ENCODE measurements around the gene TAC3. TPM values are rescaled to one million over a fixed set of nuclear protein-coding genes. Genes with fewer than 3 reads are reported as not detected.

Gene TAC3
- total RNA-seq, 4 donors from 2014 or later: 9.6 to 13.8 (median 9.9) TPM; not detected in 1

DNA sequence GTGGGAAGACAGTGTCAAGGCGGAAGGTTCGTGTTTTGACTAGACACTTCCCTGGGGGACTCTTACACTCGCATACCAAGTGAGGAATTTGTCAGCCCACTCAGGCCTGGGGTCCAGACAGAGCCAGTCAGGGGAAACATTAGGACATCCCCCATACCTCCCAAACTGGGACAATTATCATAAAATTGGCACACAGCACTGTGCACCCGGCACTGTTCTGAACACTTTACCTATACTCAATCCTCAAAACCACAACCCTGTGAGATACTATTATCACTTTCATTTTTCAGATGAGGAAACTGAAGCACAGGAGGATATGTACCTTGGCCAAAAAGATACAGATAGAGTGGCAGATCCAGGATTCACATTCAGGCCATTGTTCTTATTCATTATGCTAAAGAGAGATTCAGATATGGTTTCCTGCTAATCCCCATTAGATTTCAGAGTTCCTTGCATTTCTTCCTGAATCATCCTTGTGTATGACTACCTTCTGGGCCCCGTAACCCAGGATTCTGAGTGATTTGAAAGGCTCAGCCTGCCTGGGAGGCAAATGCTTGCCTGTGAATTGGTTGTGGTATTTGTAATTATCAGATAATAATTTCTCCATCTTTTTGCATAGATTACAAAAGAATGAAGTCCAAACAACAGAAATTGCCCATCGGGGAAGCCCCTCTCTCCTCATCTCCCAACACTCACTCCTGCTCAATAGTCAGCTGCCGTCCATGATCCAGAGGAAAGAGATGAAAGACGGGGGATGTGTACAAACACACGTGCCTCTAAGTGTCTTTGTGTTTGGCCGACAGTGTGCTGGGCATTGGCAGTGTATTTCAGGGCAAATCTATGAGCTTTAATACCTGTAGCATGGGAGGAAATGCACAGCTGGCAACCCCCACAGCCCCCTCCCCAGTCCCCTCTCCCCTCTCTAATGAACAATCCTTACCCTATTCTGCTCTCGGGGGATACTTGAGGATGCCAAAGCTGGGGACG is 4.6 kb downstream of the TAC3 start:
- peak in 2 of 3 donors; percentile 1 for DNase-seq
- Histone ChIP-seq H3K27ac (no peak overlapping the region), H3K27me3 (no peaks in the 10 kb centered on the region), H3K36me3 (no peaks in the 10 kb centered on the region), H3K4me3 (no peak overlapping the region), H3K9me3 (no peaks in the 10 kb centered on the region), H3K4me1 (peaks cover 0 to 16% (median 5%) of the 10 kb centered on the region in 4 donors)
- TF ChIP-seq, protein P1, sequence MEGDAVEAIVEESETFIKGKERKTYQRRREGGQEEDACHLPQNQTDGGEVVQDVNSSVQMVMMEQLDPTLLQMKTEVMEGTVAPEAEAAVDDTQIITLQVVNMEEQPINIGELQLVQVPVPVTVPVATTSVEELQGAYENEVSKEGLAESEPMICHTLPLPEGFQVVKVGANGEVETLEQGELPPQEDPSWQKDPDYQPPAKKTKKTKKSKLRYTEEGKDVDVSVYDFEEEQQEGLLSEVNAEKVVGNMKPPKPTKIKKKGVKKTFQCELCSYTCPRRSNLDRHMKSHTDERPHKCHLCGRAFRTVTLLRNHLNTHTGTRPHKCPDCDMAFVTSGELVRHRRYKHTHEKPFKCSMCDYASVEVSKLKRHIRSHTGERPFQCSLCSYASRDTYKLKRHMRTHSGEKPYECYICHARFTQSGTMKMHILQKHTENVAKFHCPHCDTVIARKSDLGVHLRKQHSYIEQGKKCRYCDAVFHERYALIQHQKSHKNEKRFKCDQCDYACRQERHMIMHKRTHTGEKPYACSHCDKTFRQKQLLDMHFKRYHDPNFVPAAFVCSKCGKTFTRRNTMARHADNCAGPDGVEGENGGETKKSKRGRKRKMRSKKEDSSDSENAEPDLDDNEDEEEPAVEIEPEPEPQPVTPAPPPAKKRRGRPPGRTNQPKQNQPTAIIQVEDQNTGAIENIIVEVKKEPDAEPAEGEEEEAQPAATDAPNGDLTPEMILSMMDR (IDR thresholded peaks at IDR 0.05): no peak
- TF ChIP-seq POLR2A (IDR thresholded peaks at IDR 0.05): no peak

- no peaks in the 10 kb centered on the region for H3K9me3 ChIP-seq
- peaks cover 0 to 21% (median 5%) of the 10 kb centered on the region in 4 donors for H3K4me1 ChIP-seq
- no peak overlapping the region for H3K27ac ChIP-seq
- no peak overlapping the region for H3K4me3 ChIP-seq
- no peaks in the 10 kb centered on the region for H3K27me3 ChIP-seq
- no peak for DNase-seq
- no peak for TF ChIP-seq POLR2A (IDR thresholded peaks at IDR 0.05)
- TF ChIP-seq, protein P1 (IDR thresholded peaks at IDR 0.05): no peak
- no peaks in the 10 kb centered on the region for H3K36me3 ChIP-seq
Observed at GRCh38 chr12:57010627-57011247, 5.6 kb downstream of the TAC3 start.

GRCh38 chr12:57009949-57010626 is 6.2 kb downstream of the TAC3 start:
- no peak overlapping the region for H3K27ac ChIP-seq
- H3K4me3 ChIP-seq: no peak overlapping the region
- peak in 1 of 3 donors; percentile 12 for DNase-seq
- peaks cover 0 to 27% (median 5%) of the 10 kb centered on the region in 4 donors for H3K4me1 ChIP-seq
- TF ChIP-seq, protein P1 (IDR thresholded peaks at IDR 0.05): no peak
- no peak for TF ChIP-seq POLR2A (IDR thresholded peaks at IDR 0.05)
- H3K9me3 ChIP-seq: no peaks in the 10 kb centered on the region
- H3K36me3 ChIP-seq: no peaks in the 10 kb centered on the region
- no peaks in the 10 kb centered on the region for H3K27me3 ChIP-seq

- peak overlapping the region in 3 of 4 donors; percentile 5 to 46 (median 45) for H3K27ac ChIP-seq
- TF ChIP-seq, protein P1 (IDR thresholded peaks at IDR 0.05): peak in 5 of 6 experiments; percentile 49 to 76 (median 72)
- no peak for TF ChIP-seq POLR2A (IDR thresholded peaks at IDR 0.05)
- H3K9me3 ChIP-seq: no peaks in the 10 kb centered on the region
- H3K4me1 ChIP-seq: peaks cover 0 to 31% (median 5%) of the 10 kb centered on the region in 4 donors
- no peak for DNase-seq
- H3K27me3 ChIP-seq: no peaks in the 10 kb centered on the region
- H3K4me3 ChIP-seq: no peak overlapping the region
- H3K36me3 ChIP-seq: peaks cover 0 to 12% (median 0%) of the 10 kb centered on the region in 3 donors
Observed at GRCh38 chr12:57008178-57008577, 8.2 kb downstream of the TAC3 start.

- Histone ChIP-seq H3K9me3 (no peaks in the 10 kb centered on the region), H3K27me3 (no peaks in the 10 kb centered on the region), H3K27ac (peak overlapping the region in 2 of 4 donors; percentile 81 to 88), H3K4me1 (peaks cover 0 to 32% (median 5%) of the 10 kb centered on the region in 4 donors), H3K36me3 (peaks cover 0 to 22% (median 0%) of the 10 kb centered on the region in 3 donors), H3K4me3 (peak overlapping the region; percentile 14 to 93 (median 80))
- peak in 1 of 3 donors; percentile 6 for DNase-seq
- TF ChIP-seq POLR2A (IDR thresholded peaks at IDR 0.05): no peak
- TF ChIP-seq, protein P1 (IDR thresholded peaks at IDR 0.05): peak in 1 of 6 experiments; percentile 7
Observed at GRCh38 chr12:57006809-57007475, 9.4 kb downstream of the TAC3 start.
